Measurements from ENCODE around the gene EFNA4. TPM values are rescaled to one million over a fixed set of nuclear protein-coding genes. Genes with fewer than 3 reads are reported as not detected.

Gene EFNA4
- total and polyA plus RNA-seq, 2 of the 8 experiments (the other 6 are each of a cell fraction or from before 2014, with no cell fraction given) = 21.9 to 23.9 TPM

GRCh38 chr1:155017041-155017945, 46.2 kb upstream of the EFNA4 start (continued):
- TF ChIP-seq EP300 (IDR thresholded peaks at IDR 0.05; ENCODE audit: borderline replicate concordance in 1 of 2, low read depth in 2 of 2, low read length in 2 of 2) = peak in 1 of 2 experiments; percentile 78; a peak in 2 of 3 replicates
- peak in 1 of 2 experiments; percentile 86; a peak in 1 of 4 replicates for TF ChIP-seq SIN3A (conservative IDR thresholded peaks at IDR 0.05 in 1 of 2, IDR thresholded peaks at IDR 0.05 in 1 of 2; ENCODE audit: low read depth in 1 of 2, low read length in 2 of 2)
- TF ChIP-seq NRF1 (IDR thresholded peaks at IDR 0.05; ENCODE audit: low read depth, low read length) = no peak
- TF ChIP-seq FOSL1 (IDR thresholded peaks at IDR 0.05; ENCODE audit: insufficient read depth, low read depth, low read length) = 0 out of 2 replicates have a peak, but pooled peaks have one; percentile 12
- peak; percentile 33; the same call in 1 of the 2 replicates for TF ChIP-seq SP1 (IDR thresholded peaks at IDR 0.05; ENCODE audit: low read depth, low read length)
- peak; percentile 59 for TF ChIP-seq TAF7 (optimal IDR thresholded peaks at IDR 0.05; ENCODE audit: borderline replicate concordance, low read depth, low read length)
- peak in 2 of 3 experiments; percentile 99 to 100; a peak in 3 of 4 replicates for TF ChIP-seq CTCF (IDR thresholded peaks at IDR 0.05; ENCODE audit: control extremely low read depth in 1 of 3, insufficient read depth in 1 of 3, low read depth in 1 of 3, low read length in 3 of 3)
- peak; percentile 64; the same call in 1 of the 2 replicates for TF ChIP-seq PHF8 (conservative IDR thresholded peaks at IDR 0.05; ENCODE audit: low read depth, low read length)
- TF ChIP-seq TBP (IDR thresholded peaks at IDR 0.05; ENCODE audit: low read depth, low read length) = peak; percentile 69; the same call in 1 of the 2 replicates
- peak; percentile 65 to 72 for TF ChIP-seq RAD21 (IDR thresholded peaks at IDR 0.05 in 1 of 2, conservative IDR thresholded peaks at IDR 0.05 in 1 of 2; ENCODE audit: low read depth in 2 of 2, low read length in 2 of 2)
- TF ChIP-seq CEBPB (IDR thresholded peaks at IDR 0.05; ENCODE audit: low read depth, low read length) = no peak
- TF ChIP-seq YY1 (IDR thresholded peaks at IDR 0.05; ENCODE audit: low read depth, low read length) = peak; percentile 61; the same call in 1 of the 2 replicates
- TF ChIP-seq SRF (IDR thresholded peaks at IDR 0.05; ENCODE audit: low read depth, low read length) = no peak
- no peak for TF ChIP-seq RXRA (IDR thresholded peaks at IDR 0.05; ENCODE audit: insufficient read depth, low read depth, low read length)
- TF ChIP-seq MAX (IDR thresholded peaks at IDR 0.05) = peak; percentile 75
- peak in 1 of 2 experiments; percentile 20; a peak in 1 of 3 replicates for TF ChIP-seq POLR2A (IDR thresholded peaks at IDR 0.05; ENCODE audit: control extremely low read depth in 1 of 2, low read depth in 2 of 2, low read length in 2 of 2)
- peak; percentile 55; the same call in 1 of the 2 replicates for TF ChIP-seq POLR2AphosphoS5 (IDR thresholded peaks at IDR 0.05; ENCODE audit: low read depth, low read length)
- TF ChIP-seq EGR1 (IDR thresholded peaks at IDR 0.05; ENCODE audit: borderline replicate concordance, low read depth, low read length) = 0 out of 2 replicates have a peak, but pooled peaks have one; percentile 44
- TF ChIP-seq TEAD4 (IDR thresholded peaks at IDR 0.05; ENCODE audit: low read depth, low read length) = peak; percentile 29; the same call in 1 of the 2 replicates
- TF ChIP-seq BACH1 (IDR thresholded peaks at IDR 0.05; ENCODE audit: low read length) = peak; percentile 81; the same call in 1 of the 2 replicates

Measured in H1 (cell line).